Astrocyte (in vitro differentiated cells and primary cell): ENCODE results near the gene ELF5. TPM values are rescaled to one million over a fixed set of nuclear protein-coding genes. Genes with fewer than 3 reads are reported as not detected.

Experiments used
- DNase-seq: peaks from one replicate; pipeline ENCODE4 v3.0.0-alpha.2; 2010; ENCODE audit warnings: low read depth
- FAIRE-seq: peaks from 2 replicates; lab custom pipeline; 2011; peaks lifted over from hg19 to GRCh38; lab: Jason Lieb, UNC
- H2AFZ ChIP-seq: 2 replicates; pipeline ENCODE4 v1.6.0; 2012; ENCODE audit warnings: low read depth, low read length, inconsistent platforms
- H3K27ac ChIP-seq: 2 replicates; pipeline ENCODE4 v1.5.1; 2011; ENCODE audit warnings: low read depth, low read length, inconsistent platforms
- H3K27me3 ChIP-seq: 2 replicates; pipeline ENCODE4 v1.6.0; 2011; ENCODE audit warnings: low read length, inconsistent platforms; ENCODE audit not compliant: insufficient read depth
- H3K36me3 ChIP-seq: 2 replicates; pipeline ENCODE4 v1.5.1; 2011; ENCODE audit warnings: low read length, inconsistent platforms; ENCODE audit not compliant: insufficient read depth
- H3K4me1 ChIP-seq: 2 replicates; pipeline ENCODE4 v1.5.1; 2011; ENCODE audit warnings: low read length, inconsistent platforms; ENCODE audit not compliant: insufficient read depth
- H3K4me2 ChIP-seq: 2 replicates; pipeline ENCODE4 v1.6.0; 2012; ENCODE audit warnings: low read length, inconsistent platforms
- H3K4me3 ChIP-seq: 2 replicates; pipeline ENCODE4 v1.5.1; 2011; ENCODE audit warnings: low read depth, mild to moderate bottlenecking, low read length, inconsistent platforms; ENCODE audit not compliant: insufficient read depth
- H3K79me2 ChIP-seq: 2 replicates; pipeline ENCODE4 v1.6.0; 2012; ENCODE audit warnings: mild to moderate bottlenecking, low read length, inconsistent platforms; ENCODE audit not compliant: insufficient read depth
- H3K9ac ChIP-seq: 2 replicates; pipeline ENCODE4 v1.6.0; 2012; ENCODE audit warnings: mild to moderate bottlenecking, low read length, inconsistent platforms
- H3K9me3 ChIP-seq: 2 replicates; pipeline ENCODE4 v1.5.1; 2012; ENCODE audit warnings: low read depth, mild to moderate bottlenecking, low read length, inconsistent platforms; ENCODE audit not compliant: insufficient read depth
- H4K20me1 ChIP-seq: 2 replicates; pipeline ENCODE4 v1.6.0; 2012; ENCODE audit warnings: low read length, inconsistent platforms; ENCODE audit not compliant: insufficient read depth
- H3K27ac Mint-ChIP-seq: one replicate; pipeline ENCODE4 v1.8.0; 2021; ENCODE audit warnings: mild to moderate bottlenecking, mixed read lengths; ENCODE audit not compliant: unreplicated experiment
- H3K27me3 Mint-ChIP-seq: one replicate; pipeline ENCODE4 v1.8.0; 2021; ENCODE audit warnings: low read depth, mixed read lengths; ENCODE audit not compliant: unreplicated experiment
- H3K36me3 Mint-ChIP-seq: one replicate; pipeline ENCODE4 v1.8.0; 2021; ENCODE audit warnings: low read depth, mixed read lengths; ENCODE audit not compliant: unreplicated experiment
- H3K4me1 Mint-ChIP-seq: one replicate; pipeline ENCODE4 v1.8.0; 2021; ENCODE audit warnings: low read depth, mixed read lengths; ENCODE audit not compliant: unreplicated experiment
- H3K4me3 Mint-ChIP-seq: one replicate; pipeline ENCODE4 v1.8.0; 2021; ENCODE audit warnings: mild to moderate bottlenecking, moderate library complexity, mixed read lengths; ENCODE audit not compliant: unreplicated experiment
- H3K9me3 Mint-ChIP-seq: one replicate; pipeline ENCODE4 v1.8.0; 2021; ENCODE audit warnings: mild to moderate bottlenecking, mixed read lengths; ENCODE audit not compliant: unreplicated experiment
- EZH2 ChIP-seq: IDR thresholded peaks from 2 replicates; pipeline ENCODE4 v1.6.1; 2012; ENCODE audit warnings: mild to moderate bottlenecking, low read length, inconsistent platforms; ENCODE audit not compliant: insufficient read depth
- total RNA-seq: library from RNA; stranded (reverse); gene quantifications from 2 replicates; pipeline ENCODE4 v1.2.1, GENCODE V29; 2021
- TF ChIP-seq, protein P1 (sequence below): IDR thresholded peaks from 2 replicates; pipeline ENCODE4 v1.5.1; 2011; ENCODE audit warnings: low read depth, mild to moderate bottlenecking, inconsistent platforms, low read length, moderate library complexity; ENCODE audit not compliant: insufficient read depth

ELF5 gene
- total RNA-seq, 1 donor from 2014 or later, result not detected

DNA sequence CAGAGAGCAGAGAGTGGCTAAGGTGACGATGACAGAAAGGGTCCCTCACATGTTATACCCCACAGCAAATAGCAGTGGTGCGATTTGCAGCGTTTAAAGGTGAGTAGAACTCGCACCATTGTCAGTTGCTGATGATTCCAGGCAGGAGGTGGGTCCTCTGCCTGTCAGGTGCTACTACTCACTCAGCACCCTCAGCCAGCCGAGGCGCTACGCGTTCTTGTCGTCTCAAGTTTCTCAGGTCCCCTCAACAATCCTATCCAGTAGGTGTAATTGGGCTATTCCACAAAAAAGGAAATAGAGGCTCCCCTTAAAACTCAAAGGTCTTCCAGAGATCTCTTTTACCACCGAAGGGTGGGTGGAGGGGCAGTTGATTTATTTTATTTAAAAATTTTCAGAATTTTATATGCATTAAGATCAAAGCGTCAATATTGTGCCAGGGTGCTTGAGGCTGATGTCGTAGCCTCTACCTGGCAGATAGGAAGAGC, 18.3 kb downstream of the ELF5 start:
- FAIRE-seq (no peak), DNase-seq (no peak)
- Histone ChIP-seq H2AFZ (peak overlapping the region; percentile 65), H3K79me2 (no peaks in the 10 kb centered on the region), H3K9me3 (no peaks in the 10 kb centered on the region), H3K36me3 (no peaks in the 10 kb centered on the region), H3K9ac (no peak overlapping the region), H3K4me2 (no peak overlapping the region), H3K4me1 (no peaks in the 10 kb centered on the region), H3K27ac (no peak overlapping the region), H3K4me3 (no peak overlapping the region), H3K27me3 (no peaks in the 10 kb centered on the region), H4K20me1 (no peaks in the 10 kb centered on the region)
- H3K36me3 Mint-ChIP-seq, result no peaks in the 10 kb centered on the region
- no peak overlapping the region for H3K4me3 Mint-ChIP-seq
- H3K4me1 Mint-ChIP-seq, result no peaks in the 10 kb centered on the region
- no peak for TF ChIP-seq EZH2
- TF ChIP-seq, protein P1, sequence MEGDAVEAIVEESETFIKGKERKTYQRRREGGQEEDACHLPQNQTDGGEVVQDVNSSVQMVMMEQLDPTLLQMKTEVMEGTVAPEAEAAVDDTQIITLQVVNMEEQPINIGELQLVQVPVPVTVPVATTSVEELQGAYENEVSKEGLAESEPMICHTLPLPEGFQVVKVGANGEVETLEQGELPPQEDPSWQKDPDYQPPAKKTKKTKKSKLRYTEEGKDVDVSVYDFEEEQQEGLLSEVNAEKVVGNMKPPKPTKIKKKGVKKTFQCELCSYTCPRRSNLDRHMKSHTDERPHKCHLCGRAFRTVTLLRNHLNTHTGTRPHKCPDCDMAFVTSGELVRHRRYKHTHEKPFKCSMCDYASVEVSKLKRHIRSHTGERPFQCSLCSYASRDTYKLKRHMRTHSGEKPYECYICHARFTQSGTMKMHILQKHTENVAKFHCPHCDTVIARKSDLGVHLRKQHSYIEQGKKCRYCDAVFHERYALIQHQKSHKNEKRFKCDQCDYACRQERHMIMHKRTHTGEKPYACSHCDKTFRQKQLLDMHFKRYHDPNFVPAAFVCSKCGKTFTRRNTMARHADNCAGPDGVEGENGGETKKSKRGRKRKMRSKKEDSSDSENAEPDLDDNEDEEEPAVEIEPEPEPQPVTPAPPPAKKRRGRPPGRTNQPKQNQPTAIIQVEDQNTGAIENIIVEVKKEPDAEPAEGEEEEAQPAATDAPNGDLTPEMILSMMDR, result no peak
- no peak overlapping the region for H3K27ac Mint-ChIP-seq
- peaks cover 5% of the 10 kb centered on the region for H3K27me3 Mint-ChIP-seq
- no peaks in the 10 kb centered on the region for H3K9me3 Mint-ChIP-seq

DNA sequence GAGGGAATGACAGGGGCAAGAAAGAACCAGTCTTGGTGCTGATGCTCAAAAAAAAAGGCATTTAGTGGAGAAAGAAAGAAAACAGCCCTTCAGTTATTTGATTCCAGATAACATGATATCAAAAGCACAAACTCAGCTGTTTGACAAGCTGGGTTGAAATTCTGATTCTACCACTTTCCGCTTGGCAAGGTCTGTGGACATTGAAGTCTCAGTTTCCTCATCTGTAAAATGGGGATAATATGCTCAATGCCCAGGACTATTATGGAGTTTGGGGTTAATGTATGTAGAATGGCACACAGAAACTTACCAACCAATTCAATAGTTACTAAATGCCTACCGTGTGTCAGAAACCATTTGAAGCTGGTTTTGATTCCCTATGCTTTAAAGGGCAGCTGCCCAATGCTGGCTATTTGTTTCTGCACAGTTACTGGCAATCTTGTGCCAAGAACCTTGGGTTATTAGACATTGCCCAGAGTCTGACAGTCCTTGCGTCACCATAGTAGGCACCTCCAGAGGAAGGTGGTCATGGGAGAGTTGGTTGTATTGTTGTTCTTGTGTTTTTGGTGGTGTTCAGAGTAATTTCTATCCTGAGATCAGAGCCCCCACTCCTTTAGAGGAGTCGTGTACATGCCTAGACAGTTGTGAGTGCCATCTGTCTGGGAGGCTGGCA, 19.5 kb downstream of the ELF5 start:
- H3K79me2 ChIP-seq, result no peaks in the 10 kb centered on the region
- Mint-ChIP-seq H3K36me3 (no peaks in the 10 kb centered on the region), H3K9me3 (no peaks in the 10 kb centered on the region), H3K27me3 (peaks cover 14% of the 10 kb centered on the region), H3K4me3 (no peak overlapping the region), H3K27ac (no peak overlapping the region), H3K4me1 (no peaks in the 10 kb centered on the region)
- H4K20me1 ChIP-seq, result no peaks in the 10 kb centered on the region
- H2AFZ ChIP-seq, result no peak overlapping the region
- no peak overlapping the region for H3K9ac ChIP-seq
- H3K27ac ChIP-seq, result no peak overlapping the region
- no peaks in the 10 kb centered on the region for H3K27me3 ChIP-seq
- no peak overlapping the region for H3K4me3 ChIP-seq
- TF ChIP-seq, protein P1, result no peak
- no peak for TF ChIP-seq EZH2
- no peaks in the 10 kb centered on the region for H3K9me3 ChIP-seq
- no peak for FAIRE-seq
- H3K36me3 ChIP-seq, result no peaks in the 10 kb centered on the region
- no peak overlapping the region for H3K4me2 ChIP-seq
- no peak for DNase-seq
- no peaks in the 10 kb centered on the region for H3K4me1 ChIP-seq

DNA sequence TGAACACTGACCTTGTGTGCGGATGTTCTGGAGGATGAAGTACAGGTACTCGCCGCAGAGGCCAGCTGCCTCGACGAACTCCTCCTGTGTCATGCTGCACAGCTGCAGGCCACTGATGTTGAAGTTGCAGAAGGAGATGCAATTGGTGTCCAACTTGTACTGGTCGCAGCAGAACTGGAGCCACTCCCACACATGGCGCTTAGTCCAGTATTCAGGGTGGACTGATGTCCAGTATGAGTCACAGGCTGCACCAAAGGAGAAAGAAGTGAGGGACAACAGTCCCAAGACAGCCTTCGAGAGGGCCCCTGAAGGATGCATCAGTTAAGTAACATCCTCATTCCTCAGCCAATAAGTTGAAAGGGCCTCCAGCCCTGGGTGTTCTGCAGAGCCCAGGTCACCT, 20.1 kb downstream of the ELF5 start:
- H3K4me2 ChIP-seq, result no peak overlapping the region
- no peaks in the 10 kb centered on the region for H3K27me3 ChIP-seq
- no peak overlapping the region for H3K27ac ChIP-seq
- H3K9me3 ChIP-seq, result no peaks in the 10 kb centered on the region
- H3K4me1 Mint-ChIP-seq, result no peaks in the 10 kb centered on the region
- H3K36me3 ChIP-seq, result no peaks in the 10 kb centered on the region
- H3K9me3 Mint-ChIP-seq, result no peaks in the 10 kb centered on the region
- no peak overlapping the region for H3K4me3 ChIP-seq
- H3K79me2 ChIP-seq, result no peaks in the 10 kb centered on the region
- H3K9ac ChIP-seq, result no peak overlapping the region
- H3K36me3 Mint-ChIP-seq, result no peaks in the 10 kb centered on the region
- DNase-seq, result no peak
- no peak for FAIRE-seq
- H4K20me1 ChIP-seq, result no peaks in the 10 kb centered on the region
- H3K4me3 Mint-ChIP-seq, result no peak overlapping the region
- H3K27ac Mint-ChIP-seq, result no peak overlapping the region
- peaks cover 16% of the 10 kb centered on the region for H3K27me3 Mint-ChIP-seq
- no peaks in the 10 kb centered on the region for H3K4me1 ChIP-seq
- H2AFZ ChIP-seq, result no peak overlapping the region
- TF ChIP-seq, protein P1, result no peak
- no peak for TF ChIP-seq EZH2
